Measurements from ENCODE around the gene KCNH3. TPM values are rescaled to one million over a fixed set of nuclear protein-coding genes. Genes with fewer than 3 reads are reported as not detected.

The KCNH3 gene
- total RNA-seq, 1 experiment from 2014 or later: 0.26 TPM

- no peak overlapping the region for H3T11ph ChIP-seq (ENCODE audit: low read length)
- H4K20me1 ChIP-seq (ENCODE audit: control insufficient read depth, insufficient read depth, insufficient read length): no peaks in the 10 kb centered on the region
- no peak overlapping the region for H2BK15ac ChIP-seq (ENCODE audit: low read depth, low read length)
- no peak overlapping the region for H4K8ac ChIP-seq (replicated peaks; ENCODE audit: insufficient read length, low read depth, low read length)
- no peak overlapping the region for H3K9ac ChIP-seq (ENCODE audit: extremely low read depth, insufficient read length, low read length)
- H3K18ac ChIP-seq (ENCODE audit: insufficient read length, low read depth, low read length): no peak overlapping the region
- H3K23me2 ChIP-seq (ENCODE audit: insufficient read length, low read depth, low read length, poor library complexity, severe bottlenecking): peaks cover 11% of the 10 kb centered on the region
- Mint-ChIP-seq H3K27me3 (ENCODE audit: low read depth) (peaks cover 91% of the 10 kb centered on the region), H3K4me3 (no peak overlapping the region), H3K27ac (no peak overlapping the region), H3K9me3 (no peaks in the 10 kb centered on the region), H3K36me3 (ENCODE audit: insufficient read depth in 1 of 3, low read depth in 3 of 3) (no peaks in the 10 kb centered on the region), H3K4me1 (peaks cover 11 to 37% of the 10 kb centered on the region in 2 experiments)
- H3K23ac ChIP-seq (ENCODE audit: insufficient read length, low read depth, low read length): no peak overlapping the region
- no peaks in the 10 kb centered on the region for H3K4me1 ChIP-seq (ENCODE audit: insufficient read depth, low read length)
- H2AK5ac ChIP-seq (ENCODE audit: insufficient read length, low read length): no peak overlapping the region
- H3K27me3 ChIP-seq (ENCODE audit: insufficient read depth, low read length): peaks cover 29% of the 10 kb centered on the region; the same call in 1 of the 2 replicates
- no peaks in the 10 kb centered on the region for H3K79me1 ChIP-seq (ENCODE audit: insufficient read depth, low read depth, low read length, poor library complexity, severe bottlenecking)
- H3K27ac ChIP-seq (ENCODE audit: insufficient read length, low read depth, low read length): no peak overlapping the region
- H2BK5ac ChIP-seq (ENCODE audit: insufficient read length, low read length): no peak overlapping the region
- no peak overlapping the region for H3K14ac ChIP-seq (ENCODE audit: insufficient read depth, low read length)
- H3K9me3 ChIP-seq (ENCODE audit: control insufficient read depth, low read depth, low read length): no peaks in the 10 kb centered on the region
- no peaks in the 10 kb centered on the region for H3K79me2 ChIP-seq (ENCODE audit: insufficient read depth, low read length)
- DNase-seq: no peak
- H2BK12ac ChIP-seq (ENCODE audit: insufficient read length, low read depth, low read length): no peak overlapping the region
- no peak overlapping the region for H2BK120ac ChIP-seq (ENCODE audit: low read depth, low read length, poor library complexity, severe bottlenecking)
- no peak overlapping the region for H3K4ac ChIP-seq (ENCODE audit: low read depth, low read length)
- H4K91ac ChIP-seq (ENCODE audit: insufficient read length, low read depth, low read length): no peak overlapping the region
- H3K56ac ChIP-seq (ENCODE audit: insufficient read length, low read depth, low read length): no peak overlapping the region
- no peak overlapping the region for H4K5ac ChIP-seq (ENCODE audit: insufficient read length, low read depth, low read length)
- no peak overlapping the region for H2AFZ ChIP-seq (ENCODE audit: low read length)
- no CpG with 5 or more reads among the region's 3 CpGs for WGBS (ENCODE audit: extremely low coverage, insufficient read length, low lambda C conversion rate)
- no peak overlapping the region for H3K4me2 ChIP-seq (ENCODE audit: insufficient read depth, insufficient read length, low read length)
- H2BK20ac ChIP-seq (ENCODE audit: low read depth, low read length, poor library complexity, severe bottlenecking): no peak overlapping the region
- no peak for TF ChIP-seq CTCF (conservative IDR thresholded peaks at IDR 0.05)
These were observed 7.7 kb downstream of the KCNH3 start for GRCh38 chr12:49546481-49546880.

All from H9 (cell line).